HCT116 (cell line): Measurements from ENCODE around the gene TOP1. TPM values are rescaled to one million over a fixed set of nuclear protein-coding genes. Genes with fewer than 3 reads are reported as not detected.

Source experiments
- ATAC-seq: fragments of 200-7000 bp; cut with Tn5 transposase; 2 replicates; pipeline ENCODE4 v1.9.1; 2020; ENCODE audit warnings: mild to moderate bottlenecking, moderate library complexity
- BruUV-seq: library from RNA; stranded (reverse); fragments of 400-500 nt; replicated peaks from 2 replicates; lab custom pipeline; 2021; lab: Mats Ljungman, UMichigan
- CTCF ChIA-PET: fragments of 300-600 bp; sonication (Branson Sonifier 250); formaldehyde crosslinking; loops from one replicate; lab custom pipeline; 2021; ENCODE audit warnings: antibody characterized with exemption; lab: Charles Lee
- POLR2A ChIA-PET: fragments of 300-600, 350-600 bp; sonication (Branson Sonifier 250); formaldehyde crosslinking; loops from one replicate; lab custom pipeline; 2021; ENCODE audit warnings: antibody characterized with exemption; lab: Charles Lee
- RAD21 ChIA-PET, 2 experiments: fragments of 300-600 bp; sonication (Branson Sonifier 250); formaldehyde crosslinking; loops; one replicate each; lab custom pipeline; 2023; ENCODE audit warnings: low total read pairs in 2 of 2; ENCODE audit not compliant: uncharacterized antibody in 2 of 2, unreplicated experiment in 2 of 2, low non-redundant PET in 1 of 2; lab: Charles Lee
- DNase-seq: peaks from one replicate; pipeline ENCODE4 v3.0.0-alpha.2; 2010; ENCODE audit warnings: low read depth, low spot score
- H2AFZ ChIP-seq: fragments of 200-600 bp; shearing (Covaris generic), sonication (generic); 2 replicates; pipeline ENCODE4 v1.6.1; 2017; ENCODE audit warnings: low read depth, mixed run types, mixed read lengths, antibody characterized with exemption, low read length; ENCODE audit not compliant: poor library complexity, severe bottlenecking
- H3K27ac ChIP-seq: 2 replicates; pipeline ENCODE4 v1.5.1; 2012; ENCODE audit warnings: low read depth, low read length
- H3K27me3 ChIP-seq: fragments of 200-600 bp; sonication (generic); 2 replicates; pipeline ENCODE4 v1.6.1; 2016; ENCODE audit warnings: mixed run types, low read length, mixed read lengths; ENCODE audit not compliant: insufficient read depth
- H3K36me3 ChIP-seq, 2 experiments: fragments of 200-500 bp in 1 of 2; fragments of 200-600 bp in 1 of 2; sonication (Bioruptor generic) in 1 of 2; sonication (generic) in 1 of 2; 2 replicates each; pipeline versions ENCODE4 v1.5.1 to v1.6.1; 2014 to 2016; ENCODE audit warnings: low read length in 2 of 2, inconsistent platforms in 1 of 2, mixed read lengths in 1 of 2, mixed run types in 1 of 2; ENCODE audit not compliant: insufficient read depth in 2 of 2, control insufficient read depth in 1 of 2
- H3K4me1 ChIP-seq, 2 experiments: fragments of 200-600 bp in 1 of 2; sonication (generic) in 1 of 2; 2 replicates each; pipeline versions ENCODE4 v1.5.1 to v1.6.1; 2012 to 2017; ENCODE audit warnings: low read length in 2 of 2, inconsistent platforms in 1 of 2, mild to moderate bottlenecking in 1 of 2, mixed read lengths in 1 of 2, mixed run types in 1 of 2, moderate library complexity in 1 of 2; ENCODE audit not compliant: insufficient read depth in 2 of 2, control insufficient read depth in 1 of 2
- H3K4me2 ChIP-seq: fragments of 200-600 bp; sonication (generic); 2 replicates; pipeline ENCODE4 v1.6.1; 2017; ENCODE audit warnings: mixed run types, low read length, mixed read lengths
- H3K4me3 ChIP-seq, 2 experiments: fragments of 200-600 bp in 1 of 2; sonication (generic) in 1 of 2; replicated peaks in 1 of 2; 2 replicates each; pipeline ENCODE4 v1.5.1; 2011 to 2016; ENCODE audit warnings: low read length in 2 of 2, control low read depth in 1 of 2, low read depth in 1 of 2, mild to moderate bottlenecking in 1 of 2, mixed read lengths in 1 of 2, mixed run types in 1 of 2
- H3K79me2 ChIP-seq: fragments of 200-600 bp; sonication (generic); 2 replicates; pipeline ENCODE4 v1.6.1; 2017; ENCODE audit warnings: mild to moderate bottlenecking, mixed run types, low read length, moderate library complexity, mixed read lengths; ENCODE audit not compliant: insufficient read depth
- H3K9ac ChIP-seq: fragments of 200-600 bp; sonication (generic); 2 replicates; pipeline ENCODE4 v1.6.1; 2016; ENCODE audit warnings: low read length, mixed read lengths
- H3K9me2 ChIP-seq: fragments of 200-600 bp; sonication (generic), shearing (Covaris generic); 2 replicates; pipeline ENCODE4 v1.6.1; 2017; ENCODE audit warnings: mixed run types, mild to moderate bottlenecking, moderate library complexity; ENCODE audit not compliant: insufficient read depth
- H3K9me3 ChIP-seq, 2 experiments: fragments of 200-500 bp in 1 of 2; fragments of 200-600 bp in 1 of 2; sonication (Bioruptor generic) in 1 of 2; sonication (generic) in 1 of 2; 2 replicates each; pipeline ENCODE4 v1.6.1; 2014 to 2017; ENCODE audit warnings: low read length in 2 of 2, mixed read lengths in 2 of 2, inconsistent platforms in 1 of 2, low read depth in 1 of 2, mild to moderate bottlenecking in 1 of 2, mixed run types in 1 of 2, moderate library complexity in 1 of 2; ENCODE audit not compliant: control insufficient read depth in 1 of 2, insufficient read depth in 1 of 2
- H4K20me1 ChIP-seq: fragments of 200-600 bp; sonication (generic), shearing (Covaris generic); 2 replicates; pipeline ENCODE4 v1.6.1; 2017; ENCODE audit warnings: mixed run types, mild to moderate bottlenecking, moderate library complexity; ENCODE audit not compliant: insufficient read depth
- ATF3 ChIP-seq: IDR thresholded peaks from 2 replicates; pipeline ENCODE4 v1.6.1; 2012
- CBX3 ChIP-seq: IDR thresholded peaks from 2 replicates; pipeline ENCODE4 v1.6.1; 2012; ENCODE audit warnings: low read depth
- ELF1 ChIP-seq: IDR thresholded peaks from 2 replicates; pipeline ENCODE4 v1.6.1; 2012; ENCODE audit warnings: low read depth, borderline replicate concordance
- EZH2phosphoT487 ChIP-seq: fragments of 200-600 bp; IDR thresholded peaks from 2 replicates; pipeline ENCODE4 v1.6.1; 2018; ENCODE audit warnings: antibody characterized with exemption, borderline replicate concordance
- FOSL1 ChIP-seq: IDR thresholded peaks from 2 replicates; pipeline ENCODE4 v1.6.1; 2012; ENCODE audit warnings: low read depth
- JUND ChIP-seq: IDR thresholded peaks from 2 replicates; pipeline ENCODE4 v1.6.1; 2012
- MAX ChIP-seq: IDR thresholded peaks from 2 replicates; pipeline ENCODE4 v1.6.1; 2012
- SIN3A ChIP-seq: IDR thresholded peaks from 2 replicates; pipeline ENCODE4 v1.6.1; 2012; ENCODE audit warnings: low read depth
- SP1 ChIP-seq: IDR thresholded peaks from 2 replicates; pipeline ENCODE4 v1.6.1; 2012; ENCODE audit warnings: low read depth
- YY1 ChIP-seq: IDR thresholded peaks from 2 replicates; pipeline ENCODE4 v1.6.1; 2011; ENCODE audit warnings: low read length, low read depth, moderate library complexity, mild to moderate bottlenecking; ENCODE audit not compliant: insufficient replicate concordance; ENCODE audit errors: extremely low read depth
- ZFX ChIP-seq: fragments of 450-650 bp; IDR thresholded peaks from 2 replicates; pipeline ENCODE4 v1.6.1; 2017
- intact Hi-C: fragments of 100-400 bp; cut with micrococcal nuclease; formaldehyde crosslinking; loops from 2 replicates; pipeline ENCODE4 v1.10.0; 2022
- total RNA-seq: library from RNA; stranded (reverse); gene quantifications from one replicate; pipeline ENCODE4 v1.2.1, GENCODE V29; 2021; ENCODE audit not compliant: unreplicated experiment

TOP1 gene
- total RNA-seq, 1 experiment from 2014 or later = 190 TPM

- Histone ChIP-seq H3K36me3 (peaks cover 5 to 37% of the 10 kb centered on the region in 2 experiments), H3K4me1 (no peaks in the 10 kb centered on the region), H2AFZ (no peak overlapping the region), H3K79me2 (no peaks in the 10 kb centered on the region), H4K20me1 (no peaks in the 10 kb centered on the region), H3K4me2 (no peak overlapping the region), H3K27ac (no peak overlapping the region), H3K27me3 (no peaks in the 10 kb centered on the region), H3K9me3 (no peaks in the 10 kb centered on the region), H3K9me2 (no peaks in the 10 kb centered on the region), H3K4me3 (no peak overlapping the region), H3K9ac (no peak overlapping the region)
- DNase-seq (no peak), ATAC-seq (no peak)
- POLR2A ChIA-PET = no interaction called here
- TF ChIP-seq ATF3 (no peak), MAX (no peak), JUND (no peak), SP1 (no peak), YY1 (no peak), CBX3 (no peak), FOSL1 (no peak), ZFX (no peak), SIN3A (no peak), EZH2phosphoT487 (no peak), ELF1 (no peak)
- intact Hi-C loops = no loop called here
- BruUV-seq = no TSS peak
- CTCF ChIA-PET = no interaction called here
- RAD21 ChIA-PET = no interaction called here
Observed at GRCh38 chr20:41163821-41164220, 135.2 kb downstream of the TOP1 start.

GRCh38 chr20:41165001-41165882 lies 136.6 kb downstream of the TOP1 start:
- Histone ChIP-seq H3K36me3 (peaks cover 5 to 41% of the 10 kb centered on the region in 2 experiments), H3K9me3 (no peaks in the 10 kb centered on the region), H2AFZ (no peak overlapping the region), H3K4me1 (no peaks in the 10 kb centered on the region), H4K20me1 (no peaks in the 10 kb centered on the region), H3K4me3 (no peak overlapping the region), H3K79me2 (no peaks in the 10 kb centered on the region), H3K9ac (no peak overlapping the region), H3K27me3 (no peaks in the 10 kb centered on the region), H3K27ac (no peak overlapping the region), H3K9me2 (no peaks in the 10 kb centered on the region), H3K4me2 (no peak overlapping the region)
- no peak for TF ChIP-seq FOSL1
- ChIA-PET POLR2A (no interaction called here), RAD21 (no interaction called here), CTCF (no interaction called here)
- BruUV-seq = no TSS peak
- DNase-seq = no peak
- ATAC-seq = no peak
- intact Hi-C loops = no loop called here
